ENCODE measurements around the gene SPECC1.

Gene SPECC1

GRCh38 chr17:20244671-20245070, 235.5 kb downstream of the SPECC1 start:
- DNase-seq = no peak
- TF ChIP-seq CTCF (IDR thresholded peaks at IDR 0.05; ENCODE audit: low read depth, low read length) = no peak
- Histone ChIP-seq H3K4me1 (no peaks in the 10 kb centered on the region), H3K4me3 (ENCODE audit: low read depth, low read length) (no peak overlapping the region), H3K27me3 (no peaks in the 10 kb centered on the region), H3K36me3 (no peaks in the 10 kb centered on the region), H3K9me3 (no peaks in the 10 kb centered on the region)

- Histone ChIP-seq H3K4me1 (no peaks in the 10 kb centered on the region), H3K9me3 (no peaks in the 10 kb centered on the region), H3K4me3 (ENCODE audit: low read depth, low read length) (no peak overlapping the region), H3K27me3 (no peaks in the 10 kb centered on the region), H3K36me3 (no peaks in the 10 kb centered on the region)
- no peak for TF ChIP-seq CTCF (IDR thresholded peaks at IDR 0.05; ENCODE audit: low read depth, low read length)
- DNase-seq = no peak
These were observed 237.5 kb downstream of the SPECC1 start for GRCh38 chr17:20246692-20247091.

- Histone ChIP-seq H3K9me3 (no peaks in the 10 kb centered on the region), H3K27me3 (no peaks in the 10 kb centered on the region), H3K4me3 (ENCODE audit: low read depth, low read length) (no peak overlapping the region), H3K4me1 (no peaks in the 10 kb centered on the region), H3K36me3 (no peaks in the 10 kb centered on the region)
- no peak for DNase-seq
- TF ChIP-seq CTCF (IDR thresholded peaks at IDR 0.05; ENCODE audit: low read depth, low read length) = no peak
These were observed 244.2 kb downstream of the SPECC1 start for GRCh38 chr17:20253323-20253722.

- H3K9me3 ChIP-seq = no peaks in the 10 kb centered on the region
- H3K36me3 ChIP-seq = no peaks in the 10 kb centered on the region
- no peak overlapping the region for H3K4me3 ChIP-seq (ENCODE audit: low read depth, low read length)
- no peaks in the 10 kb centered on the region for H3K4me1 ChIP-seq
- no peak for DNase-seq
- no peak for TF ChIP-seq CTCF (IDR thresholded peaks at IDR 0.05; ENCODE audit: low read depth, low read length)
- H3K27me3 ChIP-seq = no peaks in the 10 kb centered on the region
These were observed 245.4 kb downstream of the SPECC1 start for GRCh38 chr17:20254541-20254940.

- H3K36me3 ChIP-seq = no peaks in the 10 kb centered on the region
These were observed 247.0 kb downstream of the SPECC1 start for GRCh38 chr17:20256144-20256543.

GRCh38 chr17:20257008-20257407, 247.8 kb downstream of the SPECC1 start:
- no peak for DNase-seq
- no peak for TF ChIP-seq CTCF (IDR thresholded peaks at IDR 0.05; ENCODE audit: low read depth, low read length)
- Histone ChIP-seq H3K4me1 (no peaks in the 10 kb centered on the region), H3K4me3 (ENCODE audit: low read depth, low read length) (no peak overlapping the region), H3K36me3 (no peaks in the 10 kb centered on the region), H3K27me3 (no peaks in the 10 kb centered on the region), H3K9me3 (no peaks in the 10 kb centered on the region)

More at GRCh38 chr17:20256144-20256543, 247.0 kb downstream of the SPECC1 start:
- no peaks in the 10 kb centered on the region for H3K4me1 ChIP-seq
- H3K4me3 ChIP-seq (ENCODE audit: low read depth, low read length) = no peak overlapping the region
- no peaks in the 10 kb centered on the region for H3K27me3 ChIP-seq
- DNase-seq = no peak
- no peaks in the 10 kb centered on the region for H3K9me3 ChIP-seq
- no peak for TF ChIP-seq CTCF (IDR thresholded peaks at IDR 0.05; ENCODE audit: low read depth, low read length)

Data from BE2C (cell line).